Fibroblast of lung (primary cell): ENCODE measurements around the gene OLR1. TPM values are rescaled to one million over a fixed set of nuclear protein-coding genes. Genes with fewer than 3 reads are reported as not detected.
A peak's percentile ranks its signal among the peaks of the same experiment; 100 is the strongest.

Experiments
- DNase-seq, 2 donors: peaks; one replicate each; pipeline versions ENCODE4 v3.0.0 to v3.0.0-alpha.2; 2010; ENCODE audit warnings: low read depth in 2 of 2
- H2AFZ ChIP-seq: 2 replicates; pipeline ENCODE4 v1.5.1; 2012; ENCODE audit warnings: low read length, control low read depth, inconsistent platforms
- H3K27ac ChIP-seq: 2 replicates; pipeline ENCODE4 v1.5.1; 2011; ENCODE audit warnings: low read length, control low read depth; ENCODE audit not compliant: insufficient read depth
- H3K27me3 ChIP-seq: 2 replicates; pipeline ENCODE4 v1.5.1; 2011; ENCODE audit warnings: mild to moderate bottlenecking, low read length; ENCODE audit not compliant: control insufficient read depth, insufficient read depth
- H3K36me3 ChIP-seq: 2 replicates; pipeline ENCODE4 v1.5.1; 2011; ENCODE audit warnings: low read length; ENCODE audit not compliant: control insufficient read depth, insufficient read depth
- H3K4me1 ChIP-seq: 2 replicates; pipeline ENCODE4 v1.5.1; 2011; ENCODE audit warnings: low read length; ENCODE audit not compliant: control insufficient read depth, insufficient read depth; ENCODE audit errors: extremely low read depth
- H3K4me2 ChIP-seq: 2 replicates; pipeline ENCODE4 v1.5.1; 2011; ENCODE audit warnings: low read length, control low read depth; ENCODE audit not compliant: insufficient read depth; ENCODE audit errors: extremely low read depth
- H3K4me3 ChIP-seq, 4 experiments: fragments of 200-600 bp in 1 of 4; sonication (generic) in 1 of 4; replicated peaks in 1 of 4; 2 replicates each; pipeline ENCODE4 v1.5.1; 2011 to 2016; ENCODE audit warnings: low read length in 4 of 4, low read depth in 3 of 4, mild to moderate bottlenecking in 3 of 4, control low read depth in 2 of 4, inconsistent platforms in 1 of 4, mixed read lengths in 1 of 4; ENCODE audit not compliant: insufficient read depth in 1 of 4; ENCODE audit errors: control extremely low read depth in 1 of 4
- H3K79me2 ChIP-seq: 2 replicates; pipeline ENCODE4 v1.5.1; 2012; ENCODE audit warnings: mild to moderate bottlenecking, low read length, inconsistent platforms; ENCODE audit not compliant: control insufficient read depth, insufficient read depth
- H3K9ac ChIP-seq: 2 replicates; pipeline ENCODE4 v1.5.1; 2011; ENCODE audit warnings: mild to moderate bottlenecking, low read length, control low read depth; ENCODE audit not compliant: insufficient read depth
- H3K9me3 ChIP-seq: 2 replicates; pipeline ENCODE4 v1.5.1; 2012; ENCODE audit warnings: low read depth, low read length; ENCODE audit not compliant: control insufficient read depth, insufficient read depth
- H4K20me1 ChIP-seq: 2 replicates; pipeline ENCODE4 v1.5.1; 2011; ENCODE audit warnings: low read length; ENCODE audit not compliant: control insufficient read depth, insufficient read depth; ENCODE audit errors: extremely low read depth
- CTCF ChIP-seq, 2 donors: IDR thresholded peaks in 1 of 2; conservative IDR thresholded peaks in 1 of 2; 1 replicate in 1 of 2; 2 replicates in 1 of 2; pipeline ENCODE4 v1.5.1; 2011 to 2012; ENCODE audit warnings: low read length in 2 of 2, control low read depth in 1 of 2, inconsistent platforms in 1 of 2, low read depth in 1 of 2, mild to moderate bottlenecking in 1 of 2
- EZH2 ChIP-seq: IDR thresholded peaks from 2 replicates; pipeline ENCODE4 v1.5.1; 2012; ENCODE audit warnings: low read length, control low read depth, mild to moderate bottlenecking; ENCODE audit errors: missing control alignments
- polyA plus RNA-seq, 2 donors: library from polyadenylated mRNA; depleted of rRNA in 1 of 2; stranded (reverse) in 1 of 2; unstranded in 1 of 2; fragments of >200 nt; gene quantifications; 2 replicates each; pipeline ENCODE4 v1.2.1, GENCODE V29; 2011 to 2012; ENCODE audit warnings: missing spikeins in 1 of 2
- total RNA-seq: library from RNA; depleted of rRNA; stranded (reverse); fragments of >200 nt; gene quantifications from 2 replicates; pipeline ENCODE4 v1.2.1, GENCODE V29; 2014

The OLR1 gene
- total and polyA plus RNA-seq, 2 donors (not counting 1 experiment from before 2014, with no cell fraction given), result 1.2 to 27.4 TPM

GRCh38 chr12:10121278-10121677 is 50.7 kb downstream of the OLR1 start:
- Histone ChIP-seq H3K4me1 (no peaks in the 10 kb centered on the region), H3K4me2 (no peak overlapping the region), H3K27me3 (no peaks in the 10 kb centered on the region), H2AFZ (no peak overlapping the region), H3K9me3 (no peaks in the 10 kb centered on the region), H3K4me3 (no peak overlapping the region), H3K27ac (no peak overlapping the region), H3K79me2 (no peaks in the 10 kb centered on the region), H3K36me3 (no peaks in the 10 kb centered on the region), H3K9ac (no peak overlapping the region), H4K20me1 (no peaks in the 10 kb centered on the region)
- no peak for DNase-seq
- TF ChIP-seq EZH2 (no peak), CTCF (conservative IDR thresholded peaks at IDR 0.05 in 1 of 2, IDR thresholded peaks at IDR 0.05 in 1 of 2; ENCODE audit: low read depth in 1 of 2, low read length in 2 of 2) (no peak)

GRCh38 chr12:10119066-10119465 is 52.9 kb downstream of the OLR1 start:
- no peaks in the 10 kb centered on the region for H3K9me3 ChIP-seq
- H4K20me1 ChIP-seq, result no peaks in the 10 kb centered on the region
- no peaks in the 10 kb centered on the region for H3K27me3 ChIP-seq
- no peak overlapping the region for H3K27ac ChIP-seq
- no peak overlapping the region for H2AFZ ChIP-seq
- no peak overlapping the region for H3K9ac ChIP-seq
- TF ChIP-seq EZH2, result no peak
- TF ChIP-seq CTCF (conservative IDR thresholded peaks at IDR 0.05 in 1 of 2, IDR thresholded peaks at IDR 0.05 in 1 of 2; ENCODE audit: low read depth in 1 of 2, low read length in 2 of 2), result no peak
- no peaks in the 10 kb centered on the region for H3K4me1 ChIP-seq
- no peak overlapping the region for H3K4me2 ChIP-seq
- H3K4me3 ChIP-seq, result no peak overlapping the region
- peak in 1 of 2 donors; percentile 54 for DNase-seq
- H3K36me3 ChIP-seq, result no peaks in the 10 kb centered on the region
- H3K79me2 ChIP-seq, result no peaks in the 10 kb centered on the region

GRCh38 chr12:10115890-10116289 is 56.0 kb downstream of the OLR1 start:
- no peak overlapping the region for H2AFZ ChIP-seq
- no peak overlapping the region for H3K27ac ChIP-seq
- H3K9ac ChIP-seq, result no peak overlapping the region
- no peak for TF ChIP-seq CTCF (conservative IDR thresholded peaks at IDR 0.05 in 1 of 2, IDR thresholded peaks at IDR 0.05 in 1 of 2; ENCODE audit: low read depth in 1 of 2, low read length in 2 of 2)
- no peak for TF ChIP-seq EZH2
- no peaks in the 10 kb centered on the region for H3K27me3 ChIP-seq
- no peak overlapping the region for H3K4me3 ChIP-seq
- H3K36me3 ChIP-seq, result no peaks in the 10 kb centered on the region
- no peaks in the 10 kb centered on the region for H3K9me3 ChIP-seq
- H3K4me1 ChIP-seq, result no peaks in the 10 kb centered on the region
- H3K79me2 ChIP-seq, result no peaks in the 10 kb centered on the region
- DNase-seq, result no peak
- no peaks in the 10 kb centered on the region for H4K20me1 ChIP-seq
- no peak overlapping the region for H3K4me2 ChIP-seq
